GM12874 (cell line): ENCODE results near the gene PKP4.

ENCODE experiments used
- CTCF ChIP-seq: IDR thresholded peaks from 2 replicates; pipeline ENCODE4 v1.5.1; 2011; ENCODE audit warnings: low read depth, mild to moderate bottlenecking, control low read depth, low read length, moderate library complexity; ENCODE audit not compliant: insufficient read depth

The PKP4 gene

DNA sequence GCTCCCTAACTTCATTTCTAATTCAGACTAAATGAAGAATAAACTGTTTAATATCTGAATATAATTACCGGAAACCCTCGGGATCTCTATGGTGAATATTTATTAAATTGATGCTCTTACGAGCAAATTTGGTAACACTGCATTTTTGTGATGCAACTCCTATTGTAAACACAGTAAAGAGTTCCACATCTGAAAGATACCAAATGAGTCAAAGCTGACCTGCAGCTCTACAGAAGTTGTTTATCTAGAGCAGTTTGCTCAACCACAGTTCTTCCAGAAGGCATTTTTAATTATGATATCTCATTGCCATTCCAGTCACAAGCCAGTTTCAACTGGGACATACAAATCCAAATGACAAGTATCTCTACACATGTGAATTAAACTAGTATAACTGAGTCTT is 129.7 kb downstream of the PKP4 start:
- no peak for TF ChIP-seq CTCF

GRCh38 chr2:158589303-158589702 is 132.6 kb downstream of the PKP4 start:
- no peak for TF ChIP-seq CTCF

- no peak for TF ChIP-seq CTCF
Measured at GRCh38 chr2:158598862-158599517, 142.2 kb downstream of the PKP4 start.

- TF ChIP-seq CTCF, result no peak
Measured at GRCh38 chr2:158599609-158600008, 142.9 kb downstream of the PKP4 start.

DNA sequence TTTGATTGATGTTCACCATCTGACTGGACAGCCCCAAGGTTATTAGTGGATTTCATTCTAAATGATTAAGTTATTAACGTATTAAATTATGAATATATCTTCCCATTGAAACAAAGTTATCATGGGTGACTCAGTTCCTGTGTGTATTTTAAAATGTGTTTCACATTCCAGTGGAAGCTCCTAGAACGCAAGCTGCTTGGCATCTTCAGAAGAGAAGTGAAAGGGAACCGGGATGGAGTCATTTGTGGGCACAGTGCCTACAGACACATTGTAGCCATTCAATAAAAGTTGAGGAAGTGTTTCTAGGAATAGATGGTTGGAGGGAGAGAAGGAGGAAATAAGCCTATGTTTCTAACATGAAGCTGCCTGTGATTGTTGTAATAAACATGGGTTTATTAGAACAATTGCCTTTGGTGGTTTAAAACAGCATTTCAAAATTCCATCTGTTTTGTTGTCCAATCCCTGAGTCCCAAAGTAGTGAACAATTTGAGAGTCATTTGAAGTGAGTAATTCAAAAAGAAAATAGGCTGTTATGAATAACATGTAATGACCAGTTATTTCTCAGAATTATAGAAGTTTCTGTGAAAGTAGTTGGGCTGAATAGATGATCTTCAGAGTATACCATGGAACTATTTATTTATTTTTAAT is 143.5 kb downstream of the PKP4 start:
- TF ChIP-seq CTCF, result no peak

- TF ChIP-seq CTCF, result no peak
Measured at GRCh38 chr2:158602027-158602426, 145.3 kb downstream of the PKP4 start.

GRCh38 chr2:158603205-158603604 is 146.5 kb downstream of the PKP4 start:
- no peak for TF ChIP-seq CTCF
